Upper lobe of left lung (tissue), 6 donors: Measurements from ENCODE around the gene OAT. TPM values are rescaled to one million over a fixed set of nuclear protein-coding genes. Genes with fewer than 3 reads are reported as not detected.

Source experiments
- ATAC-seq, 2 donors: fragments of 200-7000 bp; cut with Tn5 transposase; one replicate each; pipeline ENCODE4 v1.9.1; 2022; ENCODE audit warnings: mild to moderate bottlenecking in 2 of 2, moderate library complexity in 2 of 2; ENCODE audit not compliant: low FRiP score in 2 of 2
- DNase-seq, 2 donors: peaks; one replicate each; pipeline ENCODE4 v3.0.0-alpha.2; 2019 to 2020
- H3K27ac ChIP-seq, 4 donors: fragments of 200-600 bp; sonication (generic); one replicate each; pipeline ENCODE4 v1.5.1; 2016 to 2019
- H3K27me3 ChIP-seq, 4 donors: fragments of 200-600 bp; sonication (generic); one replicate each; pipeline ENCODE4 v1.5.1; 2017 to 2019
- H3K36me3 ChIP-seq, 4 donors: fragments of 200-600 bp; sonication (generic); one replicate each; pipeline ENCODE4 v1.5.1; 2016 to 2019
- H3K4me1 ChIP-seq, 4 donors: fragments of 200-600 bp; sonication (generic); one replicate each; pipeline ENCODE4 v1.5.1; 2018 to 2019
- H3K4me3 ChIP-seq, 4 donors: fragments of 200-600 bp; sonication (generic); one replicate each; pipeline ENCODE4 v1.5.1; 2017 to 2019; ENCODE audit warnings: mild to moderate bottlenecking in 2 of 4, moderate library complexity in 1 of 4
- H3K9me3 ChIP-seq, 4 donors: fragments of 200-600 bp; sonication (generic); one replicate each; pipeline ENCODE4 v1.5.1; 2018 to 2019
- EP300 ChIP-seq, 4 donors: sonication (generic); formaldehyde crosslinking; IDR thresholded peaks; one replicate each; pipeline ENCODE4 v1.5.1; 2017; ENCODE audit warnings: antibody characterized with exemption in 4 of 4, control low read depth in 2 of 4
- POLR2A ChIP-seq, 4 donors: fragments of 450-650 bp; IDR thresholded peaks; one replicate each; pipeline ENCODE4 v1.5.1; 2016 to 2017; ENCODE audit warnings: antibody characterized with exemption in 4 of 4, mild to moderate bottlenecking in 2 of 4
- POLR2AphosphoS5 ChIP-seq, 2 donors: sonication (generic); formaldehyde crosslinking; IDR thresholded peaks; one replicate each; pipeline ENCODE4 v1.5.1; 2017; ENCODE audit warnings: antibody characterized with exemption in 2 of 2
- WGBS, 2 donors: methylation state at CpG; one replicate each; pipeline ENCODE4 v1.1.5; 2017 to 2018; 5-methylcytosine and 5-hydroxymethylcytosine counted together
- total RNA-seq, 6 donors: library from RNA; depleted of rRNA in 4 of 6; stranded (reverse); fragments of >200 nt in 4 of 6; gene quantifications; one replicate each; pipeline versions ENCODE4 v1.1.0 to v1.2.1, GENCODE V29; 2016 to 2021
- TF ChIP-seq, protein P1 (sequence below), 6 experiments: fragments of 450-650 bp in 4 of 6; fragments of 200-600 bp in 2 of 6; sonication (generic) in 2 of 6; IDR thresholded peaks; one replicate each; pipeline ENCODE4 v1.5.1; 2016 to 2019; ENCODE audit warnings: antibody characterized with exemption in 6 of 6
- donor health status: DM: no; HTN: no; CAD: no; lungs with moderate emphysema.
- donor health status: DM: no; HTN: yes; CAD: no; lungs with severe emphysema.

OAT gene
- total RNA-seq, 6 donors from 2014 or later, result 21.0 to 82.7 (median 48.0) TPM

DNA sequence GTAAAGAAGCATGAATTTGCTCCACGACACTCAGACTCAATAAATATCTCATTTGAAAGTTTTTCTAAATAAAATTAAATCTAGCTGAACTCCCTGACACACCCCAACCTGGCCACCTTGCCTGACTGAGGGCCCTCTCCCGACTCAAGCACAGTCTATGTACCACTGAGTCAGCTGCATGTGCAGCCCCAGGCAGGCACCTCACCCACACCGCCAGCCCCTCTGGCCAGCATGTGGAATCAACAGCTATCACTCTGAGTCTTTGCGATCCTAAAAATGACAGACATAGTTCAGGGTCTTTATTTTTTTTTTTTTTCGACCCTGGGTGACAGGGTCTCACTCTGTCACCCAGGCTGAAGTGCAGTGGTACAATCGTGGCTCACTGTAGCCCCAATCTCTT, 35.2 kb downstream of the OAT start:
- DNase-seq (no peak), ATAC-seq (no peak)
- no peak overlapping the region for H3K4me3 ChIP-seq
- no peak for TF ChIP-seq POLR2AphosphoS5 (IDR thresholded peaks at IDR 0.05)
- TF ChIP-seq POLR2A (IDR thresholded peaks at IDR 0.05), result no peak
- TF ChIP-seq, protein P1, sequence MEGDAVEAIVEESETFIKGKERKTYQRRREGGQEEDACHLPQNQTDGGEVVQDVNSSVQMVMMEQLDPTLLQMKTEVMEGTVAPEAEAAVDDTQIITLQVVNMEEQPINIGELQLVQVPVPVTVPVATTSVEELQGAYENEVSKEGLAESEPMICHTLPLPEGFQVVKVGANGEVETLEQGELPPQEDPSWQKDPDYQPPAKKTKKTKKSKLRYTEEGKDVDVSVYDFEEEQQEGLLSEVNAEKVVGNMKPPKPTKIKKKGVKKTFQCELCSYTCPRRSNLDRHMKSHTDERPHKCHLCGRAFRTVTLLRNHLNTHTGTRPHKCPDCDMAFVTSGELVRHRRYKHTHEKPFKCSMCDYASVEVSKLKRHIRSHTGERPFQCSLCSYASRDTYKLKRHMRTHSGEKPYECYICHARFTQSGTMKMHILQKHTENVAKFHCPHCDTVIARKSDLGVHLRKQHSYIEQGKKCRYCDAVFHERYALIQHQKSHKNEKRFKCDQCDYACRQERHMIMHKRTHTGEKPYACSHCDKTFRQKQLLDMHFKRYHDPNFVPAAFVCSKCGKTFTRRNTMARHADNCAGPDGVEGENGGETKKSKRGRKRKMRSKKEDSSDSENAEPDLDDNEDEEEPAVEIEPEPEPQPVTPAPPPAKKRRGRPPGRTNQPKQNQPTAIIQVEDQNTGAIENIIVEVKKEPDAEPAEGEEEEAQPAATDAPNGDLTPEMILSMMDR (IDR thresholded peaks at IDR 0.05), result no peak
- no peak for TF ChIP-seq EP300 (IDR thresholded peaks at IDR 0.05)
- no peaks in the 10 kb centered on the region for H3K36me3 ChIP-seq
- H3K27ac ChIP-seq, result no peak overlapping the region
- H3K9me3 ChIP-seq, result no peaks in the 10 kb centered on the region
- H3K4me1 ChIP-seq, result peaks cover under 1 to 2% (median 1%) of the 10 kb centered on the region in 4 donors
- H3K27me3 ChIP-seq, result peaks cover 0 to 4% (median 0%) of the 10 kb centered on the region in 4 donors
- WGBS, 2 donors, result 73 to 74% methylated on average over 6 of the region's 6 CpGs

DNA sequence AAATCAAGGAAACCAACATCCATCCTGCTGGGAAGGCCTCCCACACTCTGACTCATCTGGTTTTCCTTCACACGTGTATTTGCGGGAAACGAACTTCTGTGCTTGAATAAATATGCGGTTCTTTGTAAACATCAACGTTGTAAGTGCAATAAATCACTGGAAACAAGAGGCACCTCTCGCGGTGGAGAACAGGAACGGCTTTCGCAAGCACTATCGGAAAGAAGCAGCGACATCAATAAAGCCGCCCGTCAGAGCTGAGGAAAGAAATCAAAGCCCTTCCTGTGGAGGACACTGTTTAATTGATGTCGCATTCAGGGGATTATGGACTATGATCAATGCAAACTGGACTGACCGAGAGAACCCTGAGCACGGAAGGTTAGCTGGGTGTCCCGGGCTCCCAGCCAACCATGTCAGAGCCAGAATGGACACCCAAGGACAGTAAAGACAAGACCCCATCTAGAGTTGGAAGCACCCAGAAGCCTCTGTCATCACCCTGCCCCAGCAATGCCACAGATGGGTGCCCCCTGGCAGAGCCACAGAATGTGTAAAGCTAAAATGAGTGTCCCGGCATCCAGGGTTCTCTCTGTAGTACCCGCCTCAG, 37.6 kb downstream of the OAT start:
- H3K9me3 ChIP-seq, result no peaks in the 10 kb centered on the region
- ATAC-seq (no peak), DNase-seq (no peak)
- 33 to 37% methylated on average over 18 to 19 of the region's 19 CpGs for WGBS, 2 donors
- no peaks in the 10 kb centered on the region for H3K4me1 ChIP-seq
- TF ChIP-seq, protein P1 (IDR thresholded peaks at IDR 0.05), result no peak
- no peak for TF ChIP-seq POLR2AphosphoS5 (IDR thresholded peaks at IDR 0.05)
- no peak for TF ChIP-seq POLR2A (IDR thresholded peaks at IDR 0.05)
- no peak overlapping the region for H3K27ac ChIP-seq
- no peak overlapping the region for H3K4me3 ChIP-seq
- no peaks in the 10 kb centered on the region for H3K36me3 ChIP-seq
- peaks cover 0 to 4% (median 0%) of the 10 kb centered on the region in 4 donors for H3K27me3 ChIP-seq

DNA sequence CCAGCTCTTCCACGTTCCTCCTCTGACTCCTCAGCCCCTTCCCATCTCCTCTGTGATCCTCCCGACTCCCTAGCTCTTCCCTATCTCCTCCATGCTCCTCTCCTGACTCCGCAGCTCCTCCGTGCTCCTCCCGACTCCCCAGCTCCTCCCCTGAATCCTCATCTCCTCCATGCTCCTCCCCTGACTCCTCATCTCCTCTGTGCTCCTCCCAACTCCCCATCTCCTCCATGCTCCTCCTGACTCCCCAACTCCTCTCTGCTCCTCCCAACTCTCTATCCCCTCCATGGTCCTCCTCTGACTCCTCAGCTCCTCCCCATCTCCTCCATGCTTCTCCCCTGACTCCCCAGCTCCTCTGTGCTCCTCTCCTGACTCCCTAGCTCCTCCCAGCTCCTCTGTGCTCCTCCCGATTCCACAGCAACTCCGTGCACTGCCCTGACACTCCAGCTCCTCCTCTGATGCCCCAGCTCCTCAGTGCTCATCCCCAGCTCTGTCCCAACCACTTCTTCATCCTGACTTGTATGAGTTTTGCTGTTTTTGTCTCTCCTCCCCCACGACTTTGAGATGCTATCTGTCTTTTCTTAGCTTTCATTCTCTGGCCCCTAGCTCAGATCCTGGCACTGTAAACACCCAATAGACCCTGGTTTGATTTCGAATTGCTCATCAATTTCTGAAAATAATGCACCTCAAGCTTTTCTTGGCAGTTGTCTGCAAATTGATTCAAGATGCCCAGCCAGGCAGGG, 38.3 kb downstream of the OAT start:
- Histone ChIP-seq H3K4me3 (no peak overlapping the region), H3K27ac (no peak overlapping the region), H3K9me3 (no peaks in the 10 kb centered on the region), H3K36me3 (no peaks in the 10 kb centered on the region), H3K27me3 (peaks cover 0 to 4% (median 0%) of the 10 kb centered on the region in 4 donors), H3K4me1 (no peaks in the 10 kb centered on the region)
- DNase-seq (no peak), ATAC-seq (no peak)
- TF ChIP-seq EP300 (IDR thresholded peaks at IDR 0.05) (no peak), POLR2AphosphoS5 (IDR thresholded peaks at IDR 0.05) (no peak), POLR2A (IDR thresholded peaks at IDR 0.05) (no peak)
- TF ChIP-seq, protein P1 (IDR thresholded peaks at IDR 0.05), result no peak
- WGBS, 2 donors, result 72 to 78% methylated on average over 9 of the region's 9 CpGs

DNA sequence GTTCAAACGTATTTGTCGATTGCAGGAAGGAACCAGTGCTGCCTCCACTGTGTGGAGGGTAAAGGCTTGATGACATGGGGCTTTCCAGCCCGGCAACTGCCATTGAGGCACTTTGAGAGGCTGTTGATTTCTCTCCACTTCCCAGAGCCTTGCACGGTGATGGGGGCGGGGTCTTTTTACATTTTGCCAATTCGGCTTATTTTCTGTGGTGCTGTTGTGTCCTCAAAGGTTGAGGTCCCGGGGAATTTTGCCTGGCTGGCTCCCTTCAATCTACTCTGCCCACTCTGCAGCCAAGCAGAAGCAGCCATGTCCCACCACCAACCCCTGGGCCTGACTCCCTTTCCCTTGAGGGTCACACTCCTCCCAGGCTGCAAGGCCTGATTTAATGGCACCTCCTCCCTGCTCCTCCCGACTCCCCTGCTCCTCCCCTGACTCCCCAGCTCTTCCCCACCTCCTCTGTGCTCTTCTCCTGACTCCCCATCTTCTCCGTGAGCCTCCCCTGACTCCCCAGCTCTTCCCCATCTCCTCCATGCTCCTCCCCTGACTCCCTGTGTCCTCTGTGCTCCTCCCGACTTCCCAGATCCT, 39.0 kb downstream of the OAT start:
- no peak overlapping the region for H3K27ac ChIP-seq
- no peaks in the 10 kb centered on the region for H3K36me3 ChIP-seq
- WGBS, 2 donors, result 73% methylated on average over 9 to 10 of the region's 10 CpGs
- ATAC-seq (no peak), DNase-seq (no peak)
- peaks cover 0 to 4% (median 0%) of the 10 kb centered on the region in 4 donors for H3K27me3 ChIP-seq
- H3K4me3 ChIP-seq, result no peak overlapping the region
- no peaks in the 10 kb centered on the region for H3K9me3 ChIP-seq
- H3K4me1 ChIP-seq, result no peaks in the 10 kb centered on the region
- TF ChIP-seq POLR2A (IDR thresholded peaks at IDR 0.05) (no peak), POLR2AphosphoS5 (IDR thresholded peaks at IDR 0.05) (no peak), EP300 (IDR thresholded peaks at IDR 0.05) (no peak)
- TF ChIP-seq, protein P1 (IDR thresholded peaks at IDR 0.05), result no peak
